HEK293 (cell line): ENCODE data around the gene DSTN.

Experiments
- KLF7 ChIP-seq: fragments of 450-650 bp; formaldehyde crosslinking; IDR thresholded peaks from 2 replicates; pipeline ENCODE4 v1.5.1; 2016; ENCODE audit warnings: missing biosample characterization, missing genetic modification characterization, borderline replicate concordance
- ZBTB1 ChIP-seq: fragments of 450-650 bp; formaldehyde crosslinking; IDR thresholded peaks from 2 replicates; pipeline ENCODE4 v1.5.1; 2016; ENCODE audit warnings: missing biosample characterization, missing genetic modification characterization
- ZNF701 ChIP-seq: fragments of 450-650 bp; formaldehyde crosslinking; IDR thresholded peaks from 2 replicates; pipeline ENCODE4 v1.5.1; 2016; ENCODE audit warnings: missing biosample characterization, missing genetic modification characterization
- TF ChIP-seq, protein P1 (sequence below): fragments of 450-650 bp; formaldehyde crosslinking; IDR thresholded peaks from 2 replicates; pipeline ENCODE4 v1.5.1; 2016; ENCODE audit warnings: missing biosample characterization, missing genetic modification characterization

DNA sequence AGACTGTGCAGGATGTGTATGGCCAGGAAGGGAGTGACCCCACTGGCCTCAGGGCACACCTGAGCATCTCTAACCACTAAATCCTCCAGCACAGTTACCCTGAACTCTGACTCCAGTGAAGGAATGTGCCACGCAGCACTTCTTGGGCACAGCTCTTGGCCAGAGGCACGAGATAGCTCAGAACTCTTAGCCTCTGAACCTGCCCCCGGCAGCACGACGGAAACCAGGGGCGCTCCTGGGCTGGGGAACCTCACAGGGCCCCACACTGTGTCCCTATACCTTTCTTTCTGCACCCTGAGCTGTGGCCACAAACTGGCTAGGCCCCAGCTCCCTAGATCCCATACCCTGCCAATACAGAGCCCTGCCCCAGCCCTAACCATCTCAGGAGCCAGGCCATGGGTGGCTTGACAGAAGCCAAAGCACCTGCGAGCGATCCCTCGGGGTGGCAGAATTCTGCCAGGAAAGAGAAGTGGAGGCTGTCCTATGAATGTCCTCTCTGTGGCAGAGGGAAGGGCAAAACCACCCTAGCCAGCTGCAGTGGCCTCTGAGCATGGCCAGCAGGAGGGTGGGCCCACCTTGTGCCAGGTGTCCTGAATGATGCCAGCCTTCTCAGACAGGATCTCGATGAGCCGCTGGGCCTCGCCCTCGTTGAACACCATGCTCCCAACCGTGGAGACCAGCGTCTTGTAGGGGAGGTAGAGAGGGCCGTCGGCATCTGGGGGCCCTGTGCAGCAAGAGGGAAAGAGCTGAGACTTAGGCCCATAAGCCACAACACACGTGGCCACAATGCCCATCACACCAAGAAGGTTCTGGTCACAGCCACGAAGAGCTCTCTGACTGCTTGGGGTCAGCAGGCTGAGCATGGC lies 72.8 kb downstream of the DSTN start:
- TF ChIP-seq, protein P1, sequence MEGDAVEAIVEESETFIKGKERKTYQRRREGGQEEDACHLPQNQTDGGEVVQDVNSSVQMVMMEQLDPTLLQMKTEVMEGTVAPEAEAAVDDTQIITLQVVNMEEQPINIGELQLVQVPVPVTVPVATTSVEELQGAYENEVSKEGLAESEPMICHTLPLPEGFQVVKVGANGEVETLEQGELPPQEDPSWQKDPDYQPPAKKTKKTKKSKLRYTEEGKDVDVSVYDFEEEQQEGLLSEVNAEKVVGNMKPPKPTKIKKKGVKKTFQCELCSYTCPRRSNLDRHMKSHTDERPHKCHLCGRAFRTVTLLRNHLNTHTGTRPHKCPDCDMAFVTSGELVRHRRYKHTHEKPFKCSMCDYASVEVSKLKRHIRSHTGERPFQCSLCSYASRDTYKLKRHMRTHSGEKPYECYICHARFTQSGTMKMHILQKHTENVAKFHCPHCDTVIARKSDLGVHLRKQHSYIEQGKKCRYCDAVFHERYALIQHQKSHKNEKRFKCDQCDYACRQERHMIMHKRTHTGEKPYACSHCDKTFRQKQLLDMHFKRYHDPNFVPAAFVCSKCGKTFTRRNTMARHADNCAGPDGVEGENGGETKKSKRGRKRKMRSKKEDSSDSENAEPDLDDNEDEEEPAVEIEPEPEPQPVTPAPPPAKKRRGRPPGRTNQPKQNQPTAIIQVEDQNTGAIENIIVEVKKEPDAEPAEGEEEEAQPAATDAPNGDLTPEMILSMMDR (tag by site-specific recombination) = no peak
- TF ChIP-seq ZBTB1 (tag by site-specific recombination) = no peak
- TF ChIP-seq ZNF701 (tag by site-specific recombination) = no peak
- no peak for TF ChIP-seq KLF7 (tag by site-specific recombination)
